ENCODE data around the gene RRP8.

DNA sequence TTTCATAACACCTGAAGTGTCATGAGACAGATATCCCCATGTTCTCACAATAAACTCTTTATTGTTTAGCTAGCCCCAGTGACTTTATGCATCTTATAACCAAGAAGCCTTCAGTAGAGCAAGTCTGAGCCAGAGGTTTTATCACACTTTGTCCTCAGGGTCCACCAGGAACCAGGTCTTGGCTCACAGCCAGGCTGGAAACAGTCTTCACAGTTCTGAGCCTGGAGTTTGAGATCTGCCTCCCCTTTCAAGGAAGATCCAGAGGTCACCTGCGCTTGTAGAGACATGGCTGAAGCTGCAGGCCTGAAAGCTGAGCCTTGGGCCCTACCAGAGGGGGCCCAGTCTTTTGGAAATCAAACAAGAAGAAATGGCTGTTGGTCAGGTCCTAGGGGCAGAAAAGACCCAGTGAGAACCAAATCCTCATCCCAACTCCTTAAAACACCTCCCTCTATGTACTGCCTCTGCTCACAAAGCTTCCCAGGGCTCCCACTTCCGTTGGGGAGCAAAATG lies 3.5 kb downstream of the RRP8 start:
- TF ChIP-seq CREB1 (IDR thresholded peaks at IDR 0.05; ENCODE audit: low read depth) (no peak), YY1 (IDR thresholded peaks at IDR 0.05; ENCODE audit: low read depth) (no peak), RAD21 (IDR thresholded peaks at IDR 0.05; ENCODE audit: low read depth) (no peak), TEAD4 (IDR thresholded peaks at IDR 0.05) (no peak), TAF1 (IDR thresholded peaks at IDR 0.05; ENCODE audit: low read depth) (no peak), ZBTB7A (IDR thresholded peaks at IDR 0.05; ENCODE audit: low read depth) (no peak), NFIC (IDR thresholded peaks at IDR 0.05) (no peak), CEBPB (IDR thresholded peaks at IDR 0.05) (no peak), EGR1 (IDR thresholded peaks at IDR 0.05) (no peak)
- TF ChIP-seq, protein P1, sequence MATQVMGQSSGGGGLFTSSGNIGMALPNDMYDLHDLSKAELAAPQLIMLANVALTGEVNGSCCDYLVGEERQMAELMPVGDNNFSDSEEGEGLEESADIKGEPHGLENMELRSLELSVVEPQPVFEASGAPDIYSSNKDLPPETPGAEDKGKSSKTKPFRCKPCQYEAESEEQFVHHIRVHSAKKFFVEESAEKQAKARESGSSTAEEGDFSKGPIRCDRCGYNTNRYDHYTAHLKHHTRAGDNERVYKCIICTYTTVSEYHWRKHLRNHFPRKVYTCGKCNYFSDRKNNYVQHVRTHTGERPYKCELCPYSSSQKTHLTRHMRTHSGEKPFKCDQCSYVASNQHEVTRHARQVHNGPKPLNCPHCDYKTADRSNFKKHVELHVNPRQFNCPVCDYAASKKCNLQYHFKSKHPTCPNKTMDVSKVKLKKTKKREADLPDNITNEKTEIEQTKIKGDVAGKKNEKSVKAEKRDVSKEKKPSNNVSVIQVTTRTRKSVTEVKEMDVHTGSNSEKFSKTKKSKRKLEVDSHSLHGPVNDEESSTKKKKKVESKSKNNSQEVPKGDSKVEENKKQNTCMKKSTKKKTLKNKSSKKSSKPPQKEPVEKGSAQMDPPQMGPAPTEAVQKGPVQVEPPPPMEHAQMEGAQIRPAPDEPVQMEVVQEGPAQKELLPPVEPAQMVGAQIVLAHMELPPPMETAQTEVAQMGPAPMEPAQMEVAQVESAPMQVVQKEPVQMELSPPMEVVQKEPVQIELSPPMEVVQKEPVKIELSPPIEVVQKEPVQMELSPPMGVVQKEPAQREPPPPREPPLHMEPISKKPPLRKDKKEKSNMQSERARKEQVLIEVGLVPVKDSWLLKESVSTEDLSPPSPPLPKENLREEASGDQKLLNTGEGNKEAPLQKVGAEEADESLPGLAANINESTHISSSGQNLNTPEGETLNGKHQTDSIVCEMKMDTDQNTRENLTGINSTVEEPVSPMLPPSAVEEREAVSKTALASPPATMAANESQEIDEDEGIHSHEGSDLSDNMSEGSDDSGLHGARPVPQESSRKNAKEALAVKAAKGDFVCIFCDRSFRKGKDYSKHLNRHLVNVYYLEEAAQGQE (IDR thresholded peaks at IDR 0.05; ENCODE audit: low read depth): no peak
- TF ChIP-seq, protein P2, sequence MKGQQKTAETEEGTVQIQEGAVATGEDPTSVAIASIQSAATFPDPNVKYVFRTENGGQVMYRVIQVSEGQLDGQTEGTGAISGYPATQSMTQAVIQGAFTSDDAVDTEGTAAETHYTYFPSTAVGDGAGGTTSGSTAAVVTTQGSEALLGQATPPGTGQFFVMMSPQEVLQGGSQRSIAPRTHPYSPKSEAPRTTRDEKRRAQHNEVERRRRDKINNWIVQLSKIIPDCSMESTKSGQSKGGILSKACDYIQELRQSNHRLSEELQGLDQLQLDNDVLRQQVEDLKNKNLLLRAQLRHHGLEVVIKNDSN (IDR thresholded peaks at IDR 0.05): no peak

Measured in Ishikawa (cell line).